HL-60 (cell line): ENCODE results near the gene SNAPC4.

Experiments
- DNase-seq, 2 experiments: peaks; one replicate each; pipeline ENCODE4 v3.0.0-alpha.2; 2010 to 2020; ENCODE audit warnings: low read depth in 1 of 2, low spot score in 1 of 2
- H3K27ac ChIP-seq: fragments of 250-450 bp; sonication (Bioruptor Pico); replicated peaks from 2 replicates; pipeline ENCODE4 v1.5.1; 2020; ENCODE audit warnings: mild to moderate bottlenecking, moderate library complexity
- H3K27me3 ChIP-seq: fragments of 250-450 bp; sonication (Bioruptor Pico); 2 replicates; pipeline ENCODE4 v1.5.1; 2021; ENCODE audit warnings: mild to moderate bottlenecking, moderate library complexity; ENCODE audit not compliant: insufficient read depth, poor library complexity, severe bottlenecking
- H3K4me3 ChIP-seq: replicated peaks from 2 replicates; pipeline ENCODE4 v1.5.1; 2011; ENCODE audit warnings: mild to moderate bottlenecking, control low read depth, low read length; ENCODE audit not compliant: insufficient read depth
- CTCF ChIP-seq: IDR thresholded peaks from one replicate; pipeline ENCODE4 v1.5.1; 2011; ENCODE audit warnings: low read length, control low read depth, inconsistent platforms; ENCODE audit not compliant: insufficient read depth
- GABPA ChIP-seq: IDR thresholded peaks from 2 replicates; pipeline ENCODE4 v1.6.1; 2012; ENCODE audit warnings: low read depth
- POLR2AphosphoS5 ChIP-seq: IDR thresholded peaks from 2 replicates; pipeline ENCODE4 v1.6.1; 2012; ENCODE audit warnings: low read depth
- SPI1 ChIP-seq: IDR thresholded peaks from 2 replicates; pipeline ENCODE4 v1.6.1; 2012; ENCODE audit warnings: low read depth, mild to moderate bottlenecking, borderline replicate concordance
- TF ChIP-seq, protein P1 (sequence below): IDR thresholded peaks from 2 replicates; pipeline ENCODE4 v1.6.1; 2012; ENCODE audit warnings: low read depth; ENCODE audit not compliant: insufficient replicate concordance

The SNAPC4 gene

GRCh38 chr9:136379003-136379287 is 21.0 kb downstream of the SNAPC4 start:
- DNase-seq = no peak
- H3K27me3 ChIP-seq = no peaks in the 10 kb centered on the region
- no peak overlapping the region for H3K4me3 ChIP-seq
- no peak for TF ChIP-seq CTCF
- TF ChIP-seq SPI1 = no peak
- TF ChIP-seq, protein P1, sequence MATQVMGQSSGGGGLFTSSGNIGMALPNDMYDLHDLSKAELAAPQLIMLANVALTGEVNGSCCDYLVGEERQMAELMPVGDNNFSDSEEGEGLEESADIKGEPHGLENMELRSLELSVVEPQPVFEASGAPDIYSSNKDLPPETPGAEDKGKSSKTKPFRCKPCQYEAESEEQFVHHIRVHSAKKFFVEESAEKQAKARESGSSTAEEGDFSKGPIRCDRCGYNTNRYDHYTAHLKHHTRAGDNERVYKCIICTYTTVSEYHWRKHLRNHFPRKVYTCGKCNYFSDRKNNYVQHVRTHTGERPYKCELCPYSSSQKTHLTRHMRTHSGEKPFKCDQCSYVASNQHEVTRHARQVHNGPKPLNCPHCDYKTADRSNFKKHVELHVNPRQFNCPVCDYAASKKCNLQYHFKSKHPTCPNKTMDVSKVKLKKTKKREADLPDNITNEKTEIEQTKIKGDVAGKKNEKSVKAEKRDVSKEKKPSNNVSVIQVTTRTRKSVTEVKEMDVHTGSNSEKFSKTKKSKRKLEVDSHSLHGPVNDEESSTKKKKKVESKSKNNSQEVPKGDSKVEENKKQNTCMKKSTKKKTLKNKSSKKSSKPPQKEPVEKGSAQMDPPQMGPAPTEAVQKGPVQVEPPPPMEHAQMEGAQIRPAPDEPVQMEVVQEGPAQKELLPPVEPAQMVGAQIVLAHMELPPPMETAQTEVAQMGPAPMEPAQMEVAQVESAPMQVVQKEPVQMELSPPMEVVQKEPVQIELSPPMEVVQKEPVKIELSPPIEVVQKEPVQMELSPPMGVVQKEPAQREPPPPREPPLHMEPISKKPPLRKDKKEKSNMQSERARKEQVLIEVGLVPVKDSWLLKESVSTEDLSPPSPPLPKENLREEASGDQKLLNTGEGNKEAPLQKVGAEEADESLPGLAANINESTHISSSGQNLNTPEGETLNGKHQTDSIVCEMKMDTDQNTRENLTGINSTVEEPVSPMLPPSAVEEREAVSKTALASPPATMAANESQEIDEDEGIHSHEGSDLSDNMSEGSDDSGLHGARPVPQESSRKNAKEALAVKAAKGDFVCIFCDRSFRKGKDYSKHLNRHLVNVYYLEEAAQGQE = no peak
- no peak for TF ChIP-seq GABPA
- TF ChIP-seq POLR2AphosphoS5 = no peak
- H3K27ac ChIP-seq = no peak overlapping the region; the same call in none of the 2 replicates

DNA sequence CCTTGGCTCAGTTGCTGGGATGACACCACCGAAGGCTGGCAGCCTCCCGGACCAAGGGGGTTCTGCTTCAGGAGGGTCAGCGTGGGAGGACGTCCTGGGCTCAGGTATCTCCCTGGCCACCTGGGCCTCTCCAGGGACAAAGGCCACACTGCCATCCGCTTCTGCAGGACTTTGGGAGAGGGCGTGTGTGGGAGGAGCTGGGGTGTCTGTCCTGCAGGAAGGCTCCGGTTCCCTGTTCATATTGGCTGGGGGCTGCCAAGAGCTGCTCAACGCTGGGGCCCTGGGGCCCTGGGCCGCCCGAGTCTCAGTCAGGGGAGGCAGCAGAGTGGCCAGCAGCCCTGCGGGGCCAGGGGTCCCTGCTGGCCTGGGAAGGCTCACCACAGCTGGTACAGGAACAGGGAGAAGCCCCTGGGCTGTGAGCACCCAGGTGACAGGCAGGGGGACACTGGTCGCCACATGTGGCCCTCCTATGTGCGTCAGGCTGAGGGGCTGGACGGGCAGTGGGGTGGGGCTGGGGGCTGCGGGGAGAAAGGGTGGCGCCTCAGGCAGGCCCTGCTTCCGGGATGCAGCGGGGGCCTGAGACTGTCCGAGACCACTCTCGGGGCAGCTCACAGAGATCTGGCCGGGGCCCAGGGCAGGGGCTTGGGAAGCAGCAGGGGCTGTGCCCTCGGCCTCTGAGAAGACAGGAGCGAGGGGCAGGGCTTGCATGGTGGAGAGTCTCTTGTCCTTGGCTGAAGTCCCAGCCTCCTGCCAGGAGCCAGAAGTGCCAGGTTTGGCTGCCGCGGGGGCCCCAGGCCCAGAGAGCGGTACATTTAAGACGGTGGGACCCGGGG is 21.6 kb downstream of the SNAPC4 start:
- Histone ChIP-seq H3K27ac (peak overlapping the region; percentile 88), H3K4me3 (peak overlapping the region; percentile 24), H3K27me3 (no peaks in the 10 kb centered on the region)
- TF ChIP-seq SPI1 (no peak), POLR2AphosphoS5 (peak; percentile 1; the same call in 1 of the 2 replicates)
- DNase-seq = no peak

DNA sequence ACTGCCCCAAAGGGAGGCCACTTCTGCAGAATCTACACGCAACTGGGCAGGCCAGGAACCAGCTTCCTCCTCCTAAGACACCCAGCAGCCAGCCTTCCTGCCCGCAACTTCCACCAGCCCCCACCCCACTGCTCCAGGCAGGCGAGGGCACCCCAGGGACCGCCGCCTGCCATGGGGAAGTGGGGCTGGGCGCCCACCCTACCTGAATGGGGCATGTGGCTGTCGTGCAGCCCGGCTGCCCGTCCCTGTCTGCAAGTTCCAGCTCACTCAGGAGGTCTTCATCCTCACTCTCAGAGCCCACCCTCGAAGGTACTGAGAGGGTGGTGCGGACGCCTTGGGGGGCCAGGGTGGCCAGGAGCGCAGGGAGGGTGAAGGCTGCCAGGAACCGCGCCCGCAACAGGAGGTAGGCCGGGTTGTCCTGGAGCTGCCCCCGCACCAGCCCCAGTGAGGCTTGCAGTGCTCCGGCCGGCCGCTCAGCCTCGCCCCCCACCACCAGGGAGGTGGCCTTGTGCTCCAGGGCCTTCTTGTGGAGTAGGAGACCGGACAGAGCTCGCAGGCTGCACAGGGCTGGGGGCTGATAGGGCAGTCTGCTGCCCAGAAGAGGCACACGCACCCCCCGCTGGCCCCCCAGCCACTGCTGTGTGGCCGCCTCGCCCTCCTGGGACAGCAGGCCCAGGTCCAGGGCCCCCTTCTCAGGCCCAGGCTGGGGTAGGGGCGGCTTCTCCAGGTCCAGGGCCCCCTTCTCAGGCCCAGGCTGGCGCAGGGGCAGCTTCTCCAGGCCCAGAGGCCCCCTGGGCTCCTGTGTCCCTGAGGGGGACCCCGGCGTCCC is 22.4 kb downstream of the SNAPC4 start:
- Histone ChIP-seq H3K27ac (peak overlapping the region; percentile 88), H3K4me3 (peak overlapping the region; percentile 24)
- TF ChIP-seq SPI1 (peak; percentile 82), POLR2AphosphoS5 (peak; percentile 77)
- TF ChIP-seq, protein P1 = no peak

DNA sequence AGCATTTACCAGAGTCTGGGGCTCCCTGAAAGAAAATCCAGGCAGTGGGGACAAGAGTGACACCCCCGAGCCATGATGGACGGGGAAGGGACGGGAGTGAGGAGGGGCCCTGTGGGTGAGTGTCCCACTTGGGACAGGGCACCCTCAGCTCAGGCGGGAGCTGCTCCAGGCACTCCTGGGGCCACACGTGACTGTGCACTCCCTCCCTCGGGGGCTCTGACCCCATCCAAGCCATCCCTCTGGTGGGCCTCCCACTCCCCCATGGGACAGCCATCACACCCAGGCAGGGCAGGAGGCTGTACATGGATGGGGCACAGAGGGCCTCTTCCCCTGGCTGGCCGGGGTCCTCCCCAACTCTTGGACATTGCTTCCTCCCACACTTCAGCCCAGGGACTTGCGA is 23.5 kb downstream of the SNAPC4 start:
- no peak for DNase-seq
- no peak overlapping the region; the same call in 1 of the 2 replicates for H3K4me3 ChIP-seq
- H3K27ac ChIP-seq = peak overlapping the region; percentile 88
- no peak for TF ChIP-seq GABPA
- no peak for TF ChIP-seq CTCF
- TF ChIP-seq, protein P1 = no peak
- TF ChIP-seq POLR2AphosphoS5 = no peak; the same call in none of the 2 replicates
- no peak for TF ChIP-seq SPI1
- no peaks in the 10 kb centered on the region for H3K27me3 ChIP-seq

More for the DNA sequence above, 22.4 kb downstream of the SNAPC4 start:
- no peaks in the 10 kb centered on the region for H3K27me3 ChIP-seq
- DNase-seq = peak; percentile 90 to 94
